Esophagus muscularis mucosa (tissue), 4 donors: ENCODE results near the gene PPP6R3. TPM values are rescaled to one million over a fixed set of nuclear protein-coding genes. Genes with fewer than 3 reads are reported as not detected.
A peak's percentile ranks its signal among the peaks of the same experiment; 100 is the strongest.

Experiments
- DNase-seq: peaks from one replicate; pipeline ENCODE4 v3.0.0-alpha.2; 2017; ENCODE audit errors: extremely low spot score
- H3K27ac ChIP-seq, 4 donors: fragments of 200-600 bp; sonication (generic); replicated peaks in 1 of 4; 1 replicate in 3 of 4; 2 replicates in 1 of 4; pipeline ENCODE4 v1.5.1; 2016 to 2019; ENCODE audit warnings: mild to moderate bottlenecking in 1 of 4
- H3K27me3 ChIP-seq, 4 donors: fragments of 200-600 bp; sonication (generic); one replicate each; pipeline versions ENCODE4 v1.5.1 to v1.6.0; 2016 to 2019
- H3K36me3 ChIP-seq, 4 donors: fragments of 200-600 bp; sonication (generic); one replicate each; pipeline ENCODE4 v1.5.1; 2016 to 2019
- H3K4me1 ChIP-seq, 4 donors: fragments of 200-600 bp; sonication (generic); one replicate each; pipeline ENCODE4 v1.5.1; 2016 to 2019
- H3K4me3 ChIP-seq, 4 donors: fragments of 200-600 bp; sonication (generic); 1 replicate in 2 of 4; 2 replicates in 2 of 4; pipeline ENCODE4 v1.5.1; 2016 to 2019; ENCODE audit warnings: mild to moderate bottlenecking in 4 of 4, moderate library complexity in 1 of 4
- H3K9me3 ChIP-seq, 4 donors: fragments of 200-600 bp; sonication (generic); 1 replicate in 3 of 4; 2 replicates in 1 of 4; pipeline ENCODE4 v1.5.1; 2016 to 2019
- EP300 ChIP-seq: sonication (generic); formaldehyde crosslinking; IDR thresholded peaks from one replicate; pipeline ENCODE4 v1.6.1; 2017; ENCODE audit warnings: antibody characterized with exemption
- POLR2A ChIP-seq: fragments of 450-650 bp; IDR thresholded peaks from one replicate; pipeline ENCODE4 v1.6.1; 2017; ENCODE audit warnings: antibody characterized with exemption, moderate library complexity, mild to moderate bottlenecking, low read depth
- POLR2AphosphoS5 ChIP-seq, 2 donors: sonication (generic); formaldehyde crosslinking; IDR thresholded peaks; one replicate each; pipeline ENCODE4 v1.6.1; 2017; ENCODE audit warnings: antibody characterized with exemption in 2 of 2
- WGBS: methylation state at CpG from one replicate; pipeline ENCODE4 v1.1.5; 2018; 5-methylcytosine and 5-hydroxymethylcytosine counted together
- intact Hi-C: fragments of 100-400 bp; cut with DNase I; formaldehyde crosslinking; loops from one replicate; pipeline ENCODE4 v1.15.1; 2023
- total RNA-seq, 4 donors: library from RNA; depleted of rRNA; stranded (reverse); fragments of >200 nt; gene quantifications; one replicate each; pipeline versions ENCODE4 v1.1.0 to v1.2.1, GENCODE V29; 2016
- TF ChIP-seq, protein P1 (sequence below), 3 experiments: fragments of 200-600 bp in 2 of 3; fragments of 450-650 bp in 1 of 3; sonication (generic) in 2 of 3; IDR thresholded peaks; one replicate each; pipeline ENCODE4 v1.5.1; 2017 to 2019; ENCODE audit warnings: antibody characterized with exemption in 3 of 3, mild to moderate bottlenecking in 2 of 3, moderate library complexity in 1 of 3

The PPP6R3 gene
- total RNA-seq, 4 donors from 2014 or later = 106 to 132 (median 116) TPM

GRCh38 chr11:68658661-68659060, 198.1 kb downstream of the PPP6R3 start:
- no peak for DNase-seq
- Histone ChIP-seq H3K27ac (no peak overlapping the region), H3K36me3 (no peaks in the 10 kb centered on the region), H3K27me3 (peaks cover 0 to 24% (median 0%) of the 10 kb centered on the region in 4 donors), H3K9me3 (peaks cover 0 to 14% (median 4%) of the 10 kb centered on the region in 4 donors), H3K4me3 (no peak overlapping the region), H3K4me1 (peaks cover 0 to 9% (median 6%) of the 10 kb centered on the region in 4 donors)
- 80% methylated on average over 13 of the region's 13 CpGs for WGBS
- no peak for TF ChIP-seq EP300
- TF ChIP-seq POLR2AphosphoS5 (IDR thresholded peaks at IDR 0.05) = no peak
- TF ChIP-seq, protein P1, sequence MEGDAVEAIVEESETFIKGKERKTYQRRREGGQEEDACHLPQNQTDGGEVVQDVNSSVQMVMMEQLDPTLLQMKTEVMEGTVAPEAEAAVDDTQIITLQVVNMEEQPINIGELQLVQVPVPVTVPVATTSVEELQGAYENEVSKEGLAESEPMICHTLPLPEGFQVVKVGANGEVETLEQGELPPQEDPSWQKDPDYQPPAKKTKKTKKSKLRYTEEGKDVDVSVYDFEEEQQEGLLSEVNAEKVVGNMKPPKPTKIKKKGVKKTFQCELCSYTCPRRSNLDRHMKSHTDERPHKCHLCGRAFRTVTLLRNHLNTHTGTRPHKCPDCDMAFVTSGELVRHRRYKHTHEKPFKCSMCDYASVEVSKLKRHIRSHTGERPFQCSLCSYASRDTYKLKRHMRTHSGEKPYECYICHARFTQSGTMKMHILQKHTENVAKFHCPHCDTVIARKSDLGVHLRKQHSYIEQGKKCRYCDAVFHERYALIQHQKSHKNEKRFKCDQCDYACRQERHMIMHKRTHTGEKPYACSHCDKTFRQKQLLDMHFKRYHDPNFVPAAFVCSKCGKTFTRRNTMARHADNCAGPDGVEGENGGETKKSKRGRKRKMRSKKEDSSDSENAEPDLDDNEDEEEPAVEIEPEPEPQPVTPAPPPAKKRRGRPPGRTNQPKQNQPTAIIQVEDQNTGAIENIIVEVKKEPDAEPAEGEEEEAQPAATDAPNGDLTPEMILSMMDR (IDR thresholded peaks at IDR 0.05) = no peak
- no peak for TF ChIP-seq POLR2A
- intact Hi-C loops = no loop called here

GRCh38 chr11:68659158-68659921, 198.8 kb downstream of the PPP6R3 start:
- 55% methylated on average over 19 of the region's 22 CpGs for WGBS
- peaks cover 0 to 14% (median 4%) of the 10 kb centered on the region in 4 donors for H3K9me3 ChIP-seq
- intact Hi-C loops = no loop called here
- H3K4me3 ChIP-seq = no peak overlapping the region
- no peak for DNase-seq
- H3K4me1 ChIP-seq = peaks cover 0 to 9% (median 6%) of the 10 kb centered on the region in 4 donors
- H3K27me3 ChIP-seq = peaks cover 0 to 24% (median 0%) of the 10 kb centered on the region in 4 donors
- no peaks in the 10 kb centered on the region for H3K36me3 ChIP-seq
- peak overlapping the region in 1 of 4 donors; percentile 24 for H3K27ac ChIP-seq
- TF ChIP-seq POLR2AphosphoS5 (IDR thresholded peaks at IDR 0.05) = no peak
- no peak for TF ChIP-seq POLR2A
- no peak for TF ChIP-seq EP300
- TF ChIP-seq, protein P1 (IDR thresholded peaks at IDR 0.05) = no peak

DNA sequence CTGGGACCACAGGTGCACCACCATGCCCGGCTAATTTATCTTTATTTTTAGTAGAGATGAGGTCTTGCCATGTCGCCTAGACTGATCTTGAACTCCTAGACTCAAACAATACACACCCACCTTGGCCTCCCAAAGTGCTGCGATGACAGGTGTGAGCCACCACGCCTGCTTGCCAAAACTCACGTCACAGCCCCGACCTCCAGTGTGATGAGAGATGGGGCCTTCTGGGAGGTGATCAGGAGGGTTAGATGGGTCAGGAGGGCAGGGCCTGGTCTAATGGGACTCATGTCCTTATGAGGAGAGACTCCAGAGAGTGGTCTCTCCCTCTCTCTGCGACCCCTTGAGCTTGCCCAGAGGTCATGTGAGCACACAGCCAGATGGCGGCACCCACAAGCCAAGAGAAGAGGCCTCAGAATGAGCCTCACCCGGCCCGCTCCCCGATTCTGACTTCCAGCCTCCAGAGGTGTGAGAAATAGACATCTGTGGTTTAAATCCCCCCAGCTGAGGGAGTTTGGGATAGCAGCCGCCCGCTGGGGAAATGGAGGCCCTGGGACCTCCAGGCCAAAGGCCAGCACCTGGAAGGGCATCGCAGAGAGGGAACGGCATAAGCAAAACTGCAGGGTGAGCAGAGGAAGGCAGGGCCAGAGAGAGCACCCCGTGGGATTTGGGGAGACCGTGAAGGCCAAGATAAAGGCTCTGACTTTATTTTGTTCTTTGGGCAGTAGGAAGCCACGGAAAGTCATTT, 199.7 kb downstream of the PPP6R3 start:
- Histone ChIP-seq H3K36me3 (no peaks in the 10 kb centered on the region), H3K4me3 (no peak overlapping the region), H3K4me1 (peaks cover 0 to 9% (median 6%) of the 10 kb centered on the region in 4 donors), H3K27ac (no peak overlapping the region), H3K27me3 (peaks cover 0 to 30% (median 0%) of the 10 kb centered on the region in 4 donors), H3K9me3 (peaks cover 0 to 6% (median 0%) of the 10 kb centered on the region in 4 donors)
- no peak for DNase-seq
- TF ChIP-seq EP300 = no peak
- no peak for TF ChIP-seq POLR2A
- TF ChIP-seq POLR2AphosphoS5 (IDR thresholded peaks at IDR 0.05) = no peak
- TF ChIP-seq, protein P1 (IDR thresholded peaks at IDR 0.05) = no peak
- 96% methylated on average over 18 of the region's 18 CpGs for WGBS
- intact Hi-C loops = no loop called here

DNA sequence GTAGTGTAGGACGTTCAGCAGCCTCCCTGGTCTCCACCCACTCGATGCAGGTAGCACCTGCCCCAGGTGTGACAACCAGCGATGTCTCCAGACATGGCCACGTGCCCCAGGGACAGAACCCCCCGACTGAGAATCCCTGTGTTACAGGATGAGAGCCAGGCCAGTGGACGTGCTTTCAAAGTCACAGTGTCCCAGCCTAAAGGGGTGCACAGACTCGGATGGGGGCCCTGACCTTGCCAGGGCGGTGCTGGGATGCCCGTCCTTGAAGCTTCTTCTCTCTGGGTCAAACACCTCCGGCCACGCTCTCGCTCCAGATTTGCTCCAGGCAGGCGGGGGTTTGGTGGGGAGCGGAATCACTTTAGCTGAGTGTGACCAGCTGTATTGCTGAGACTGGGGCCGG, 200.5 kb downstream of the PPP6R3 start:
- H3K4me1 ChIP-seq = peaks cover 0 to 9% (median 6%) of the 10 kb centered on the region in 4 donors
- no peak for DNase-seq
- intact Hi-C loops = no loop called here
- peaks cover 0 to 32% (median 0%) of the 10 kb centered on the region in 4 donors for H3K27me3 ChIP-seq
- no peaks in the 10 kb centered on the region for H3K36me3 ChIP-seq
- H3K27ac ChIP-seq = no peak overlapping the region
- no peaks in the 10 kb centered on the region for H3K9me3 ChIP-seq
- H3K4me3 ChIP-seq = no peak overlapping the region
- WGBS = 77% methylated on average over 10 of the region's 15 CpGs
- TF ChIP-seq, protein P1 (IDR thresholded peaks at IDR 0.05) = no peak
- TF ChIP-seq EP300 = no peak
- no peak for TF ChIP-seq POLR2A
- TF ChIP-seq POLR2AphosphoS5 (IDR thresholded peaks at IDR 0.05) = no peak
